Mucosa of descending colon (tissue), 3 donors: Measurements from ENCODE around the gene R3HDML. TPM values are rescaled to one million over a fixed set of nuclear protein-coding genes. Genes with fewer than 3 reads are reported as not detected.
A peak's percentile ranks its signal among the peaks of the same experiment; 100 is the strongest.

Experiments used
- ATAC-seq: fragments of 200-7000 bp; cut with Tn5 transposase; one replicate; pipeline ENCODE4 v1.9.1; 2020; ENCODE audit warnings: mild to moderate bottlenecking, moderate library complexity
- DNase-seq, 3 donors: peaks; one replicate each; pipeline ENCODE4 v3.0.0-alpha.2; 2020
- H3K36me3 ChIP-seq: fragments of 200-600 bp; one replicate; pipeline ENCODE4 v1.8.0; 2021; ENCODE audit warnings: low read depth, mild to moderate bottlenecking
- H3K4me1 ChIP-seq: fragments of 200-600 bp; one replicate; pipeline ENCODE4 v1.8.0; 2021; ENCODE audit warnings: low read depth, mild to moderate bottlenecking
- H3K4me3 ChIP-seq: fragments of 200-600 bp; one replicate; pipeline ENCODE4 v1.8.0; 2021; ENCODE audit warnings: mild to moderate bottlenecking
- H3K9me3 ChIP-seq: fragments of 200-600 bp; one replicate; pipeline ENCODE4 v1.8.0; 2021; ENCODE audit warnings: mild to moderate bottlenecking
- CTCF ChIP-seq: fragments of 200-600 bp; IDR thresholded peaks from one replicate; pipeline ENCODE4 v1.8.0; 2022; ENCODE audit warnings: antibody characterized with exemption, mild to moderate bottlenecking
- intact Hi-C, 2 donors: fragments of 100-400 bp; cut with DNase I in 1 of 2; cut with micrococcal nuclease in 1 of 2; formaldehyde crosslinking; loops; one replicate each; pipeline versions ENCODE4 v1.11.0 to v1.11.1; 2022; cut with DNase I, micrococcal nuclease
- long read RNA-seq, 2 donors: library from polyadenylated mRNA; unstranded; transcript quantifications; one replicate each; pipeline ENCODE4 v2.0.0, GENCODE V29; 2019 to 2021
- total RNA-seq, 3 donors: library from RNA; stranded (reverse); fragmentation: NEBNext Ultra II Directional in 2 of 3; extraction: Animal tissue kit (Norgen Biotek cat#: 25700) in 2 of 3; gene quantifications; one replicate each; pipeline versions ENCODE4 v1.2.1 to v1.2.4, GENCODE V29; 2021 to 2023
- donor health status: DM: no; HTN: no; CAD: no; lungs with moderate emphysema.
- donor health status: DM: no; HTN: no; CAD: no.
- donor health status: DM: no; HTN: yes; CAD: no.

R3HDML gene
- total RNA-seq: not detected
- long read RNA-seq, donor 1: 0 reads
- long read RNA-seq, donor 2, partial matches to known transcripts: 0 of 1 reads
- long read RNA-seq, donor 2, other reads (novel, unspliced or antisense): 1 of 1 reads

GRCh38 chr20:44336725-44337380 is at the start of gene R3HDML:
R3HDML (plus strand) TSS chr20:44337043; CDS start chr20:44337158, 115 bp downstream.
- DNase-seq (no peak), ATAC-seq (no peak)
- TF ChIP-seq CTCF: no peak
- Histone ChIP-seq H3K4me3 (no peak within 1 kb of the TSS), H3K4me1 (no peaks in the 10 kb centered on the region), H3K9me3 (no peaks in the 10 kb centered on the region), H3K36me3 (no peaks in the 10 kb centered on the region)
- intact Hi-C loops: no loop called here

GRCh38 chr20:44287272-44288097 is 49.4 kb upstream of the R3HDML start:
- DNase-seq (peak; percentile 52 to 62 (median 52)), ATAC-seq (peak; percentile 77)
- no peak for TF ChIP-seq CTCF
- Histone ChIP-seq H3K4me1 (no peaks in the 10 kb centered on the region), H3K36me3 (no peaks in the 10 kb centered on the region), H3K4me3 (no peak overlapping the region), H3K9me3 (no peaks in the 10 kb centered on the region)
- intact Hi-C loops: no loop called here

GRCh38 chr20:44288252-44288651 is 48.6 kb upstream of the R3HDML start:
- H3K4me1 ChIP-seq: no peaks in the 10 kb centered on the region
- intact Hi-C loops: no loop called here
- ATAC-seq: peak; percentile 92
- H3K36me3 ChIP-seq: no peaks in the 10 kb centered on the region
- peak in 1 of 3 donors; percentile 28 for DNase-seq
- no peaks in the 10 kb centered on the region for H3K9me3 ChIP-seq
- no peak overlapping the region for H3K4me3 ChIP-seq
- no peak for TF ChIP-seq CTCF

- H3K36me3 ChIP-seq: no peaks in the 10 kb centered on the region
- H3K4me3 ChIP-seq: no peak overlapping the region
- intact Hi-C loops: no loop called here
- H3K9me3 ChIP-seq: no peaks in the 10 kb centered on the region
- no peaks in the 10 kb centered on the region for H3K4me1 ChIP-seq
- no peak for TF ChIP-seq CTCF
- no peak for DNase-seq
- ATAC-seq: no peak
Observed at GRCh38 chr20:44291754-44292153, 45.1 kb upstream of the R3HDML start.

- Histone ChIP-seq H3K4me3 (no peak overlapping the region), H3K9me3 (no peaks in the 10 kb centered on the region), H3K4me1 (no peaks in the 10 kb centered on the region), H3K36me3 (no peaks in the 10 kb centered on the region)
- DNase-seq (peak in 2 of 3 donors; percentile 40 to 44), ATAC-seq (peak; percentile 79)
- no peak for TF ChIP-seq CTCF
- intact Hi-C loops: no loop called here
Observed at GRCh38 chr20:44296011-44296410, 40.8 kb upstream of the R3HDML start.
